Measurements from ENCODE around the gene MUC12. TPM values are rescaled to one million over a fixed set of nuclear protein-coding genes. Genes with fewer than 3 reads are reported as not detected.

Gene MUC12
- total and polyA plus RNA-seq, 2 of the 8 experiments (the other 6 are each of a cell fraction or from before 2014, with no cell fraction given): 7.7 to 16.2 TPM

DNA sequence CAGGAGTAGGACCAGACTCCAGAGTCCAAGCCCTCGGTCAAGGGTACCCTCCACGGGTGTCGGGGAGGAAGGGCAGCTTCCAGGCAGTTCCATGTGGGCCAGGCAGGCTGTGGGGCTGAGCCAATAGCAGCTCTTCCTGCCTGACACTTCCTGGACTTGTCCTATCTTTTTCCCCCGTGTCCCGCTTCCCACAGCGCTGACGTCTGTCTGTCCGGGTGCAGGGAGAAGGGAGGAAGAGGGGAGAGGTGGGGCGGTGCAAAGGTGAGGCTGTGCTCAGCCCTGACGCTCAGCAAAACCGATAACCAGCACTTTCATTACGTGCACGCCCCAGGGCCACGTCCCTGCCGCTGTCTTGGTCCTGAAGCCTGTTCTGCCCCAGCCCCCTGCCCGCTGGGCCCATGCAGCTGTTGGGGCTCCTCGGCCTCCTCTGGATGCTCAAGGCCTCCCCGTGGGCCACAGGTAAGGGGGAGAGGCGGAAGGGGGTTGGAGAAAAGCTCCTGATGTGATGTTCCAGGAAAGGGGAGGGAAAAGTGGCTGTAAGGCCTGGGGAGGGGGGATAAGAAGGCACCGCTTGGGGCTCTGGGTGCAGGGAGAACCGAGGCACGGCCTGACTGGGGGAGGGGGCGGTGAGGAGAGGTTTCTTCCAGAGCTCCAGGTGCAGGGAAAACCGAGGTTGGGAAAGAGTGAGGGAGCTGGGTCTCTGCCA, 20.0 kb upstream of the MUC12 start, which contains the start of gene MUC3A:
MUC3A (plus strand) TSS at position 308 of the 706 bp plus-strand sequence; CDS start at position 399, 91 bp downstream.
- Histone ChIP-seq H3K9me3 (ENCODE audit: insufficient read depth in 2 of 2, low read depth in 1 of 2, low read length in 1 of 2) (no peaks in the 10 kb centered on the region), H3K23ac (ENCODE audit: insufficient read length) (no peak within 1 kb of the TSS), H3K4me2 (ENCODE audit: insufficient read depth in 1 of 2, low read depth in 2 of 2, low read length in 2 of 2) (peak within 1 kb of the TSS; percentile 58 to 73), H3K4me3 (ENCODE audit: extremely low read depth in 1 of 4, insufficient read depth in 2 of 4, low read depth in 3 of 4, low read length in 4 of 4) (peak within 1 kb of the TSS in 1 of 4 experiments; percentile 41; a peak in 3 of 8 replicates), H3K9ac (replicated peaks in 1 of 4; ENCODE audit: extremely low read depth in 1 of 4, low read depth in 3 of 4, low read length in 3 of 4) (no peak within 1 kb of the TSS), H3K79me1 (ENCODE audit: low read depth, low read length) (no peaks in the 10 kb centered on the region; the same call in 1 of the 2 replicates), H3K4ac (replicated peaks; ENCODE audit: insufficient read length, low read depth, low read length) (peak within 1 kb of the TSS; percentile 71), H3K36me3 (ENCODE audit: control insufficient read depth in 2 of 4, insufficient read depth in 4 of 4, low read length in 3 of 4) (no peaks in the 10 kb centered on the region; a peak in 1 of 8 replicates), H3K14ac (ENCODE audit: insufficient read length) (peak within 1 kb of the TSS; percentile 18), H3K27ac (ENCODE audit: low read depth, low read length) (no peak within 1 kb of the TSS), H2BK120ac (replicated peaks; ENCODE audit: low read depth, low read length) (peak within 1 kb of the TSS; percentile 50), H4K8ac (ENCODE audit: extremely low read depth, insufficient read depth, low read length) (peak within 1 kb of the TSS; percentile 69; the same call in 1 of the 2 replicates), H2AK5ac (ENCODE audit: low read depth, low read length) (peak within 1 kb of the TSS; percentile 99), H3K27me3 (replicated peaks in 1 of 4; ENCODE audit: control insufficient read depth in 3 of 4, extremely low read depth in 1 of 4, insufficient read depth in 3 of 4, low read length in 3 of 4) (peaks cover 0 to 3% (median 0%) of the 10 kb centered on the region in 4 experiments; a peak in 3 of 7 replicates), H3K18ac (ENCODE audit: extremely low read depth, low read length) (peak within 1 kb of the TSS; percentile 93), H2BK20ac (ENCODE audit: low read length) (peak within 1 kb of the TSS; percentile 97), H2BK12ac (ENCODE audit: low read depth, low read length) (peak within 1 kb of the TSS; percentile 97), H4K20me1 (replicated peaks in 1 of 2; ENCODE audit: control insufficient read depth in 1 of 2, insufficient read depth in 2 of 2, low read length in 2 of 2) (peaks cover 0 to 2% of the 10 kb centered on the region in 2 experiments), H4K91ac (replicated peaks; ENCODE audit: insufficient read length, low read length) (peak within 1 kb of the TSS; percentile 98), H2BK15ac (ENCODE audit: low read length) (peak within 1 kb of the TSS; percentile 93; the same call in 1 of the 2 replicates), H2BK5ac (ENCODE audit: low read depth, low read length) (peak within 1 kb of the TSS; percentile 89; the same call in 1 of the 2 replicates), H3K4me1 (replicated peaks in 1 of 4; ENCODE audit: control insufficient read depth in 3 of 4, insufficient read depth in 4 of 4, low read length in 3 of 4) (peaks cover 9 to 33% (median 27%) of the 10 kb centered on the region in 4 experiments), H4K5ac (ENCODE audit: insufficient read length, low read depth, low read length) (peak within 1 kb of the TSS; percentile 42), H3K23me2 (ENCODE audit: low read depth, low read length) (peaks cover 9% of the 10 kb centered on the region; the same call in 1 of the 2 replicates), H3K79me2 (ENCODE audit: control insufficient read depth in 1 of 2, insufficient read depth in 2 of 2, low read length in 2 of 2) (no peaks in the 10 kb centered on the region), H3K56ac (replicated peaks; ENCODE audit: insufficient read length, low read depth, low read length) (no peak within 1 kb of the TSS), H2AFZ (ENCODE audit: low read length) (no peak within 1 kb of the TSS; the same call in 1 of the 2 replicates)
- no peak for FAIRE-seq
- WGBS, 2 experiments (ENCODE audit: extremely low coverage in 1 of 2, insufficient coverage in 1 of 2, insufficient read length in 1 of 2, insufficient replicate concordance in 2 of 2, low coverage in 1 of 2, low lambda C conversion rate in 2 of 2, missing lambda C conversion rate in 1 of 2): 27% methylated on average over 23 of the region's 24 CpGs; no CpG with 5 or more reads in 1 of the 2 experiments
- peak in 1 of 2 experiments; percentile 66 for DNase-seq (ENCODE audit: low read depth in 1 of 2, low spot score in 2 of 2)
- CTCF ChIA-PET (ENCODE audit: partially characterized antibody): interaction anchor here (0.6 to 3.3 kb wide), 17 partner anchors 9 to 185 kb away, joined by 3 to 15 read pairs (median 4); partner anchors contain the start of genes ACHE and MUC17
- POLR2A ChIA-PET (ENCODE audit: partially characterized antibody): interaction anchor here (0.8 to 3.0 kb wide), 12 partner anchors 8 to 165 kb away, joined by 3 to 7 read pairs (median 5); partner anchors contain the start of gene UFSP1
- TF ChIP-seq SIX5 (IDR thresholded peaks at IDR 0.05; ENCODE audit: low read depth, low read length): no peak
- TF ChIP-seq EZH2 (IDR thresholded peaks at IDR 0.05; ENCODE audit: low read depth, low read length, severe bottlenecking): no peak
- no peak for TF ChIP-seq SIN3A (conservative IDR thresholded peaks at IDR 0.05 in 1 of 2, IDR thresholded peaks at IDR 0.05 in 1 of 2; ENCODE audit: low read depth in 1 of 2, low read length in 2 of 2)
- TF ChIP-seq YY1 (IDR thresholded peaks at IDR 0.05; ENCODE audit: low read depth, low read length): no peak
- no peak for TF ChIP-seq POLR2A (IDR thresholded peaks at IDR 0.05; ENCODE audit: control extremely low read depth in 1 of 2, low read depth in 2 of 2, low read length in 2 of 2)
- TF ChIP-seq JUN (IDR thresholded peaks at IDR 0.05; ENCODE audit: low read depth, low read length): no peak
- TF ChIP-seq CTBP2 (IDR thresholded peaks at IDR 0.05; ENCODE audit: borderline replicate concordance, insufficient read depth, insufficient read length, low read length): peak; percentile 59
- no peak for TF ChIP-seq MAFK (IDR thresholded peaks at IDR 0.05; ENCODE audit: low read depth, low read length)
- no peak for TF ChIP-seq GABPA (IDR thresholded peaks at IDR 0.05; ENCODE audit: borderline replicate concordance, insufficient read depth, low read length)
- TF ChIP-seq HDAC6 (IDR thresholded peaks at IDR 0.05; ENCODE audit: low read depth, low read length): no peak
